Measurements from ENCODE around the gene ZNF768.

- no peak for TF ChIP-seq CTCF (conservative IDR thresholded peaks at IDR 0.05; ENCODE audit: low read length)
- TF ChIP-seq EZH2phosphoT487 (IDR thresholded peaks at IDR 0.05; ENCODE audit: borderline replicate concordance, low read depth, low read length): no peak
These were observed 4.9 kb downstream of the ZNF768 start for GRCh38 chr16:30521476-30521872.

Measured in OCI-LY7 (cell line).